OCI-LY7 (cell line): ENCODE measurements around the gene ZNRD2.

ENCODE experiments used
- EZH2phosphoT487 ChIP-seq: fragments of 200-600 bp; sonication (generic); IDR thresholded peaks from 2 replicates; pipeline ENCODE4 v1.6.1; 2018; ENCODE audit warnings: low read depth, borderline replicate concordance, mild to moderate bottlenecking, mixed run types, antibody characterized with exemption, low read length, moderate library complexity, mixed read lengths
- TF ChIP-seq, protein P1 (sequence below): fragments of 200-600 bp; sonication (generic); conservative IDR thresholded peaks from 2 replicates; pipeline ENCODE4 v1.5.1; 2014; ENCODE audit warnings: mild to moderate bottlenecking, antibody characterized with exemption, low read length, moderate library complexity, mixed read lengths

- TF ChIP-seq, protein P1, sequence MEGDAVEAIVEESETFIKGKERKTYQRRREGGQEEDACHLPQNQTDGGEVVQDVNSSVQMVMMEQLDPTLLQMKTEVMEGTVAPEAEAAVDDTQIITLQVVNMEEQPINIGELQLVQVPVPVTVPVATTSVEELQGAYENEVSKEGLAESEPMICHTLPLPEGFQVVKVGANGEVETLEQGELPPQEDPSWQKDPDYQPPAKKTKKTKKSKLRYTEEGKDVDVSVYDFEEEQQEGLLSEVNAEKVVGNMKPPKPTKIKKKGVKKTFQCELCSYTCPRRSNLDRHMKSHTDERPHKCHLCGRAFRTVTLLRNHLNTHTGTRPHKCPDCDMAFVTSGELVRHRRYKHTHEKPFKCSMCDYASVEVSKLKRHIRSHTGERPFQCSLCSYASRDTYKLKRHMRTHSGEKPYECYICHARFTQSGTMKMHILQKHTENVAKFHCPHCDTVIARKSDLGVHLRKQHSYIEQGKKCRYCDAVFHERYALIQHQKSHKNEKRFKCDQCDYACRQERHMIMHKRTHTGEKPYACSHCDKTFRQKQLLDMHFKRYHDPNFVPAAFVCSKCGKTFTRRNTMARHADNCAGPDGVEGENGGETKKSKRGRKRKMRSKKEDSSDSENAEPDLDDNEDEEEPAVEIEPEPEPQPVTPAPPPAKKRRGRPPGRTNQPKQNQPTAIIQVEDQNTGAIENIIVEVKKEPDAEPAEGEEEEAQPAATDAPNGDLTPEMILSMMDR = no peak
- TF ChIP-seq EZH2phosphoT487 = no peak
These were observed 25.4 kb downstream of the ZNRD2 start, which contains the start of gene KCNK7 for GRCh38 chr11:65595543-65596281.
